Left lung (tissue), 10 donors: ENCODE results near the gene COL9A2. TPM values are rescaled to one million over a fixed set of nuclear protein-coding genes. Genes with fewer than 3 reads are reported as not detected.
A peak's percentile ranks its signal among the peaks of the same experiment; 100 is the strongest.

Source experiments
- ATAC-seq: fragments of 200-7000 bp; cut with Tn5 transposase; one replicate; pipeline ENCODE4 v1.9.1; 2020; ENCODE audit warnings: moderate library complexity
- DNase-seq, 4 donors: peaks; one replicate each; pipeline ENCODE4 v3.0.0-alpha.2; 2013 to 2020
- H3K27ac ChIP-seq, 2 donors: fragments of 200-600 bp; sonication (generic) in 1 of 2; one replicate each; pipeline versions ENCODE4 v1.5.0 to v1.8.0; 2020 to 2021
- H3K27me3 ChIP-seq, 2 donors: fragments of 200-600 bp; sonication (generic) in 1 of 2; one replicate each; pipeline versions ENCODE4 v1.5.0 to v1.8.0; 2020 to 2021
- H3K36me3 ChIP-seq, 2 donors: fragments of 200-600 bp; sonication (generic) in 1 of 2; one replicate each; pipeline versions ENCODE4 v1.5.0 to v1.8.0; 2020 to 2021
- H3K4me1 ChIP-seq, 2 donors: fragments of 200-600 bp; one replicate each; pipeline ENCODE4 v1.8.0; 2021
- H3K4me3 ChIP-seq, 2 donors: fragments of 200-600 bp; sonication (generic) in 1 of 2; one replicate each; pipeline versions ENCODE4 v1.5.0 to v1.8.0; 2020 to 2021; ENCODE audit warnings: mild to moderate bottlenecking in 1 of 2
- H3K9me3 ChIP-seq, 2 donors: fragments of 200-600 bp; sonication (generic) in 1 of 2; one replicate each; pipeline versions ENCODE4 v1.5.0 to v1.8.0; 2020 to 2021
- intact Hi-C, 2 donors: fragments of 100-400 bp; cut with DNase I; formaldehyde crosslinking; loops; one replicate each; pipeline versions ENCODE4 v1.11.2 to v1.14.2; 2022
- polyA plus RNA-seq, 6 donors: library from polyadenylated mRNA; unstranded; fragments of 120-200 nt; gene quantifications; one replicate each; pipeline ENCODE4 v1.2.1, GENCODE V29; 2013; ENCODE audit not compliant: insufficient read length in 6 of 6
- total RNA-seq, 2 donors: library from RNA; stranded (reverse); fragmentation: NEBNext Ultra II Directional; extraction: Animal tissue kit (Norgen Biotek cat#: 25700); gene quantifications; one replicate each; pipeline ENCODE4 v1.2.1, GENCODE V29; 2021
- TF ChIP-seq, protein P1 (sequence below), 2 donors: fragments of 200-600 bp; sonication (generic) in 1 of 2; IDR thresholded peaks; one replicate each; pipeline versions ENCODE4 v1.5.0 to v1.8.0; 2021; ENCODE audit warnings: antibody characterized with exemption in 2 of 2
- donor health status: DM: no; HTN: yes; CAD: no.
- donor health status: DM: no; HTN: no; CAD: no.

The COL9A2 gene
- total and polyA plus RNA-seq, 8 donors = 1.1 to 29.7 (median 19.9) TPM

DNA sequence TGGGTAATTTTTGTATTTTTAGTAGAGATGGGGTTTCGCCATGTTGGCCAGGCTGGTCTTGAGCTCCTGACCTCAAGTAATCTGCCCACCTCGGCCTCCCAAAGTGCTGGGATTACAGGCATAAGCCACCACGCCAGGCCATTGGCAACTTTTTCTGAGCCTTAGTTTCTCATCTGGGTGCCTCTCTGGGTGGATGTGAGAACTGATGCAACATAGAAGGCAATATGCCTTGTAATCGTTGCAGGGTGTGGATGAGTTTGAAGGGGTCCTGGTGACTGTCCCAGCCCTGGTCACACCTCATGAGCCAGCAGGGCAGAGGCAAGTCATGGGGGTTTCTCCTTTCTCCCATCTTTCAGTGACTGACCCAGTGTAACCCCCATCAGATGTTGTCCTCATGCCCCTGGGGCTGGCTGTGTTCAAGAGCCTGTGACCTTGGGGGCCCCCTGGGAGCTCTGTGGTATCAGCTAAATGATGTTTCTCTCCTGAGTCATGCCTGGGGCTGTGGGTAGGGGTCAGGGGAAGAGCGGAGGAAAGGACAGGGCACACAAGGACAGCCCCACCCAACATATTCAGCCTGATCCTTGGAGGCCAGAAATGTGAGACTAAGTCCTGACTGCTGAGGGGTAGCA, 3.6 kb downstream of the COL9A2 start:
- peaks cover 18 to 45% of the 10 kb centered on the region in 2 donors for H3K27me3 ChIP-seq
- H3K4me1 ChIP-seq = peaks cover 10 to 44% of the 10 kb centered on the region in 2 donors
- H3K27ac ChIP-seq = no peak overlapping the region
- no peaks in the 10 kb centered on the region for H3K36me3 ChIP-seq
- TF ChIP-seq, protein P1, sequence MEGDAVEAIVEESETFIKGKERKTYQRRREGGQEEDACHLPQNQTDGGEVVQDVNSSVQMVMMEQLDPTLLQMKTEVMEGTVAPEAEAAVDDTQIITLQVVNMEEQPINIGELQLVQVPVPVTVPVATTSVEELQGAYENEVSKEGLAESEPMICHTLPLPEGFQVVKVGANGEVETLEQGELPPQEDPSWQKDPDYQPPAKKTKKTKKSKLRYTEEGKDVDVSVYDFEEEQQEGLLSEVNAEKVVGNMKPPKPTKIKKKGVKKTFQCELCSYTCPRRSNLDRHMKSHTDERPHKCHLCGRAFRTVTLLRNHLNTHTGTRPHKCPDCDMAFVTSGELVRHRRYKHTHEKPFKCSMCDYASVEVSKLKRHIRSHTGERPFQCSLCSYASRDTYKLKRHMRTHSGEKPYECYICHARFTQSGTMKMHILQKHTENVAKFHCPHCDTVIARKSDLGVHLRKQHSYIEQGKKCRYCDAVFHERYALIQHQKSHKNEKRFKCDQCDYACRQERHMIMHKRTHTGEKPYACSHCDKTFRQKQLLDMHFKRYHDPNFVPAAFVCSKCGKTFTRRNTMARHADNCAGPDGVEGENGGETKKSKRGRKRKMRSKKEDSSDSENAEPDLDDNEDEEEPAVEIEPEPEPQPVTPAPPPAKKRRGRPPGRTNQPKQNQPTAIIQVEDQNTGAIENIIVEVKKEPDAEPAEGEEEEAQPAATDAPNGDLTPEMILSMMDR (IDR thresholded peaks at IDR 0.05) = no peak
- intact Hi-C loops = no loop called here
- no peak overlapping the region for H3K4me3 ChIP-seq
- DNase-seq (no peak), ATAC-seq (no peak)
- no peaks in the 10 kb centered on the region for H3K9me3 ChIP-seq

DNA sequence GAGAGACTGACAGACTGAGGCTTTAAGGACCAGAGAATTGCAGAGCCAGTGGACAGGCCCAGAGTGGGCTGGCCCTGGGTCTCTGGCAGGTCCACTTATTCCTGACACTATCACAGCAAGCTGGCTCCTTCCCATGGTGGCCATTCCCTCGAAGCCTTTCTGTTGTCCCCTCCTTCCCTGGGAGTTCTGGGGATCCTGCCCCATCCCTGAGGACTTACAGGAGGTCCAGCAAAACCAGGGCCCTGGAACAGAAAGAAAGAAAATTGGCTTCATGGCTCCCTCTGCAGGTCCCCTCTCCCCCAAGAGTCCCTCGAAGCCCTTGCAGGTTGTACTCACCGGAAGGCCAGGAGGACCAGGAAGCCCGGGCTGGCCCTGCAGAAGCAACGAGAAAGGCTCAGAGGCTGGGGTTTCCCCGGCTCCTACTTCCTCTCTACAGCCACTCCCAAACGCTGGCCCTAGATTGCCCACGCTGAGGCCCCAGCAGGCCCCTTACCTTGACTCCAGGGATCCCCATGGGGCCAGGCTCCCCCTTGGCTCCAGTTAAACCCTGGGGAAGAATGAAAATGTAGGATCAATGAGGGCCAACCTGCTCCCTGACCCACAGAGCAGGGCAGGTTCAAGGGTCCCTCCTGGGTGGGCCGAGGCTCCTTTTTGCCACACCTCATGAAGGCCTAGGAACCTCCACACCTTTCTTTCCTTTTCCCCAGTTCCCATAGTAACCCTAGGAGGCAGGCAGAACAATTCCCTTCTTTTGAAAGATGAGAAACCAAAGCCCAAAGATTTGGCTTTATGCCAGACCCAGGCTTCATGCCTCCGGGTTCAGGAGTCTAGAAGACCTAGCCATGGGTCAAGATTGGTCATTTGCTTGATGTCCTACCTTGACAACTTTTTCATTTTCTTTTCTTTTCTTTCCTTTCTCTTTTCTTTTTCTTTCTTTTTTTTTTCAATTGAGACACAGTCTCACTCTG, 4.6 kb downstream of the COL9A2 start:
- H3K4me3 ChIP-seq = no peak overlapping the region
- no peaks in the 10 kb centered on the region for H3K9me3 ChIP-seq
- intact Hi-C loops = no loop called here
- H3K36me3 ChIP-seq = no peaks in the 10 kb centered on the region
- H3K27ac ChIP-seq = no peak overlapping the region
- H3K4me1 ChIP-seq = peaks cover 10 to 44% of the 10 kb centered on the region in 2 donors
- ATAC-seq (peak; percentile 31), DNase-seq (peak in 2 of 4 donors; percentile 80 to 90)
- TF ChIP-seq, protein P1 (IDR thresholded peaks at IDR 0.05) = no peak
- peaks cover 16 to 36% of the 10 kb centered on the region in 2 donors for H3K27me3 ChIP-seq

DNA sequence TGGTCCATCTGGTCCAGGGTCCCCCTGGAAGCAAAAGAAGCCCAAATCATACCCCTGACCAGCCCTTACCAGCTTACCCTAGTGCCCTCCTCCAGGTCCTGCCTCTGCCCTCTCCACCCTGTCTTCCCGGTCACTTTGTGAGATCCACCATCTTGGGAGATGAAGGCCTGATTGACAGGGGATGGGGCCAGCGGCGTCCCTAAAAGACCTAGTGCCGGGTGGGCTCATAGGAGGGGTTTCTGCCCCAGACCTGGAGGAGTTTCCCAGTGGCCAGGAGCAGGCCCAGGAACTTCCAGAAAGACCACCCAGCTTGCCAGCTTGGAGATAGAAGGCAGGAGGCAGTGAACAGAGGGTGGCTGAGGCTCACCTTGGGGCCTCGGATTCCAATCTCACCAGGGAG, 5.4 kb downstream of the COL9A2 start:
- peaks cover 8 to 36% of the 10 kb centered on the region in 2 donors for H3K4me1 ChIP-seq
- intact Hi-C loops = no loop called here
- H3K27ac ChIP-seq = no peak overlapping the region
- no peaks in the 10 kb centered on the region for H3K9me3 ChIP-seq
- DNase-seq = no peak
- peaks cover 8 to 28% of the 10 kb centered on the region in 2 donors for H3K27me3 ChIP-seq
- TF ChIP-seq, protein P1 (IDR thresholded peaks at IDR 0.05) = no peak
- no peak overlapping the region for H3K4me3 ChIP-seq
- ATAC-seq = no peak
- no peaks in the 10 kb centered on the region for H3K36me3 ChIP-seq

DNA sequence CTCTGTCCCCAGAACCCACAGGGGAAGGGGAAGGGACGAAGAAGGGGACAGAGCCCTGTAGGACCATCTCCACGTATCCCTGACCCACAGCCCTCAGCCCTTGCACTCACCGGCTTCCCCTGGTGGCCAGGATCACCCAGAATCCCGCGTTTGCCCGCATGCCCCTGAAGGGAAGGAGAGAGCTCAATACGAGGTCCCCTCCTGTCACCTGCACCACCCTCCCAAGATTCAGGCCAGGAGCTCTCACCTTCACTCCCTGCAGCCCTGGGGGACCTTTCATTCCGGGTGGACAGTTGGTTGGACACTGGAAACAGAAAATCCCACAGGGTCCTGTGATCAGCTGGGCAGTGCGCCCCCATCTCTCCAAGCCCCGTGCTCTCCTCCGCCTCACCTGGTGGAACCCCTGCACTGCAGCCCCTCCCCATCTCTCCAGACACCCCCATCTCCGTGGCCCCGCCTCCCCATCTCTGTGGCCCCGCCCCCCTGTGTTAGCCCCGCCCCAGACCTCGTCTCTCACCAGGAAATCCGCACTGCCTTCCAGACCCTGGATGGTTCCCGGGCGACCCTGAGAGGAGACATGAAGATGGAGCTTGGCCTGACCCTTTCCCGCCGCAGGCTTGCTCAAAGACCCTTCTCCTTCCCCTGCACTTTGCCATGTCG, 6.0 kb downstream of the COL9A2 start:
- TF ChIP-seq, protein P1 (IDR thresholded peaks at IDR 0.05) = no peak
- Histone ChIP-seq H3K4me1 (peaks cover 7 to 30% of the 10 kb centered on the region in 2 donors), H3K9me3 (no peaks in the 10 kb centered on the region), H3K4me3 (no peak overlapping the region), H3K36me3 (no peaks in the 10 kb centered on the region), H3K27ac (no peak overlapping the region), H3K27me3 (peaks cover 2 to 22% of the 10 kb centered on the region in 2 donors)
- no peak for DNase-seq
- intact Hi-C loops = no loop called here
- no peak for ATAC-seq

DNA sequence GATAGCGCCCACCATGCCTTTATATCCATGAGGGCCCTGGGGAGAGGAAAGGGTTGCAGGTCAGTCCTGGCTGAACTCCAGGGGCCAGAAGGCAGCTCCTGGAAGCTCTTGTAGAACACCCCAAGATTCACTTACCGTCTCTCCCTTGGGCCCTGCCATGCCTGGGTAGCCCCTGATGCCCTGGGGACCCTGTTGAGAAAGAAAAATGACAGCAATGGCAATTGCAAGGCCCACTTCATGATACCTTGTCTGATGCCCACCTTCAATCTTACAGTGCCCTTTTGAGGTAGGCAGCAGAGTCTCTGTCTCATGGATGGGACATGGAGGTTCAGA, 7.0 kb downstream of the COL9A2 start:
- no peak for ATAC-seq
- intact Hi-C loops = no loop called here

More for the DNA sequence above, 7.0 kb downstream of the COL9A2 start:
- no peak for DNase-seq
- Histone ChIP-seq H3K4me1 (peaks cover 6 to 20% of the 10 kb centered on the region in 2 donors), H3K27me3 (peaks cover 0 to 12% of the 10 kb centered on the region in 2 donors), H3K9me3 (no peaks in the 10 kb centered on the region), H3K36me3 (no peaks in the 10 kb centered on the region), H3K27ac (no peak overlapping the region), H3K4me3 (no peak overlapping the region)
- TF ChIP-seq, protein P1 (IDR thresholded peaks at IDR 0.05) = no peak
